ENCODE measurements around the gene ANKRD35.

ANKRD35 gene

DNA sequence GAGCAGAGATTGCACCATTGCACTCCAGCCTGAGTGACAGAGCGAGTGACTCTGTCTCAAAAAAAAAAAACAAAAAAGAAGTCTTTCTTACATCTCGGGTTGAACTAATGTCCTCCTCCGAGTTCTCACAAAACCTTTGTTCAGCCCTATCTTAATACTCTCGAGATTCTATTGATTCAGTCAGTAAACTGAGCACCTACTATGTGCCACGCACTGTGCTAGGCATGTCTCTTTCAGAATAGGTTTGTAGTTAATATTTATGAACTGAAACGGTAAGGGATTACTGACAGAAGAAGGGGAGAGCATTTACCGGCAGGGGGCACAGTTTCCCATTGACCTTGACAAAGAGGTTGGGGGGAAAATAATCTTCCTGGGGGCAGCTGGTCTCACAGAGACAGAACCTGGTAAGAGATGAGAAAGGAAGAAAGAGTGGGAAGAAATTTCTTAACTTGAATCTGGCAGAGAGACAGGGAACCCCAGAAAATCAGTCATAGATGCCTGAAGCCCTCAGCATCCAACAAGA, 30.2 kb downstream of the ANKRD35 start:
- no peaks in the 10 kb centered on the region for H4K20me1 ChIP-seq (ENCODE audit: insufficient read depth, low read length)
- H3K9me2 ChIP-seq (replicated peaks; ENCODE audit: insufficient read depth, low read length), result no peaks in the 10 kb centered on the region
- no peak overlapping the region for H3K4me3 ChIP-seq (ENCODE audit: low read length)
- H3F3A ChIP-seq (ENCODE audit: insufficient read depth, low read length), result peaks cover 9% of the 10 kb centered on the region
- TF ChIP-seq EZH2phosphoT487 (IDR thresholded peaks at IDR 0.05; ENCODE audit: low read length), result no peak
- TF ChIP-seq, protein P1, sequence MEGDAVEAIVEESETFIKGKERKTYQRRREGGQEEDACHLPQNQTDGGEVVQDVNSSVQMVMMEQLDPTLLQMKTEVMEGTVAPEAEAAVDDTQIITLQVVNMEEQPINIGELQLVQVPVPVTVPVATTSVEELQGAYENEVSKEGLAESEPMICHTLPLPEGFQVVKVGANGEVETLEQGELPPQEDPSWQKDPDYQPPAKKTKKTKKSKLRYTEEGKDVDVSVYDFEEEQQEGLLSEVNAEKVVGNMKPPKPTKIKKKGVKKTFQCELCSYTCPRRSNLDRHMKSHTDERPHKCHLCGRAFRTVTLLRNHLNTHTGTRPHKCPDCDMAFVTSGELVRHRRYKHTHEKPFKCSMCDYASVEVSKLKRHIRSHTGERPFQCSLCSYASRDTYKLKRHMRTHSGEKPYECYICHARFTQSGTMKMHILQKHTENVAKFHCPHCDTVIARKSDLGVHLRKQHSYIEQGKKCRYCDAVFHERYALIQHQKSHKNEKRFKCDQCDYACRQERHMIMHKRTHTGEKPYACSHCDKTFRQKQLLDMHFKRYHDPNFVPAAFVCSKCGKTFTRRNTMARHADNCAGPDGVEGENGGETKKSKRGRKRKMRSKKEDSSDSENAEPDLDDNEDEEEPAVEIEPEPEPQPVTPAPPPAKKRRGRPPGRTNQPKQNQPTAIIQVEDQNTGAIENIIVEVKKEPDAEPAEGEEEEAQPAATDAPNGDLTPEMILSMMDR (IDR thresholded peaks at IDR 0.05; ENCODE audit: low read length), result peak; percentile 52
- no peak overlapping the region for H3K27ac ChIP-seq (ENCODE audit: low read length)
- no peak overlapping the region for H3K4me2 ChIP-seq (ENCODE audit: low read depth, low read length)
- no peaks in the 10 kb centered on the region; the same call in 1 of the 2 replicates for H3K36me3 ChIP-seq (replicated peaks; ENCODE audit: insufficient read depth, low read length)
- no peak for DNase-seq
- H3K27me3 ChIP-seq (replicated peaks; ENCODE audit: insufficient read depth, low read length), result no peaks in the 10 kb centered on the region
- peaks cover 12% of the 10 kb centered on the region for H3K4me1 ChIP-seq (ENCODE audit: low read length)
- no peak overlapping the region for H3K9ac ChIP-seq (ENCODE audit: low read length)
- peaks cover 14% of the 10 kb centered on the region for H3K79me2 ChIP-seq (ENCODE audit: low read length)
- no peaks in the 10 kb centered on the region for H3K9me3 ChIP-seq (replicated peaks; ENCODE audit: insufficient read depth, low read length)
- H2AFZ ChIP-seq (ENCODE audit: low read length), result no peak overlapping the region

DNA sequence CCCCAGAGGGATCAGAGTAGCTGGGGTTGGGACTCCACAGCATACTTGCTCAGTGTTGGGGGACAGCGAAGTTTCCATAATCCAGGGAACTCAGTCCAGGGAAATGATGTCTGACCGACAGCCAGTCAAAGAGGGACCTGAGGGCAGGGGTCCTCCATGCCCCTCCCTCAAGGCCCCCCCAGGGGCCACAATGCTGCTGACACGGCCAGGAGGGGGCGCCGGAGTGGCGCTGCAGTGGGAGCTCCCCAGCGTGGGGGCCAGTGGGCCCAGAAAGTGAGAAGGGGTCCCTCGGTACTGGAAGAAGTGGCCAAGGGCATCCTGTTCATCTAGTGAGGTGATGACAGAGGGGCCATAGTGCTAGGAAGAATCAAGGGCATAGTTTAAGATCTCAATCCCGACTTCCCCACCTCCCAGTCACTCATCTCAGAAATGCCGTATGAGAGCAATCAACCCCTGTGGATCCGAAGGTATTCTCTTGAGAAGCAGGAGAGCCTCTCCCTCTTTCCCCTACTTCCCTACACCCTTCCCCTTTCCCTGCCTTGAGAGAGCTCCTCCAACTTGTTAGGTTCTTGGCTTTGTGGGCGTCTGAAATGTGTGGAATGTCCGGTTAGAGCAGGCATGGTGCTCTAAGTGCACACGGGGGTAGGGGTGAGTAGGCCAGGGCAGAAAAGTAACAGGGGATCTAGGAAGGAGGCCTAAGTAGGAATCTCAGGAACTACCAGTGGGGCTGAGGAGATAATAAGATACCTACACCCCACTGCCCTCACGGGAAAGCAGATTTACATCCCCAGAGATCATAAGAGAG, 36.1 kb downstream of the ANKRD35 start:
- no peak overlapping the region for H3K4me2 ChIP-seq (ENCODE audit: low read depth, low read length)
- peaks cover 15% of the 10 kb centered on the region for H3F3A ChIP-seq (ENCODE audit: insufficient read depth, low read length)
- no peaks in the 10 kb centered on the region for H3K27me3 ChIP-seq (replicated peaks; ENCODE audit: insufficient read depth, low read length)
- no peak overlapping the region for H3K27ac ChIP-seq (ENCODE audit: low read length)
- no peak overlapping the region for H2AFZ ChIP-seq (ENCODE audit: low read length)
- DNase-seq, result no peak
- H3K9me2 ChIP-seq (replicated peaks; ENCODE audit: insufficient read depth, low read length), result no peaks in the 10 kb centered on the region
- TF ChIP-seq EZH2 (optimal IDR thresholded peaks at IDR 0.05; ENCODE audit: low read depth, low read length) (no peak), EZH2phosphoT487 (IDR thresholded peaks at IDR 0.05; ENCODE audit: low read length) (no peak)
- TF ChIP-seq, protein P1 (IDR thresholded peaks at IDR 0.05; ENCODE audit: low read length), result peak; percentile 59
- no peaks in the 10 kb centered on the region; the same call in 1 of the 2 replicates for H3K36me3 ChIP-seq (replicated peaks; ENCODE audit: insufficient read depth, low read length)
- H3K4me3 ChIP-seq (ENCODE audit: low read length), result no peak overlapping the region
- H3K4me1 ChIP-seq (ENCODE audit: low read length), result peaks cover 7% of the 10 kb centered on the region
- H4K20me1 ChIP-seq (ENCODE audit: insufficient read depth, low read length), result no peaks in the 10 kb centered on the region
- H3K79me2 ChIP-seq (ENCODE audit: low read length), result no peaks in the 10 kb centered on the region
- H3K9ac ChIP-seq (ENCODE audit: low read length), result no peak overlapping the region
- no peaks in the 10 kb centered on the region for H3K9me3 ChIP-seq (replicated peaks; ENCODE audit: insufficient read depth, low read length)

DNA sequence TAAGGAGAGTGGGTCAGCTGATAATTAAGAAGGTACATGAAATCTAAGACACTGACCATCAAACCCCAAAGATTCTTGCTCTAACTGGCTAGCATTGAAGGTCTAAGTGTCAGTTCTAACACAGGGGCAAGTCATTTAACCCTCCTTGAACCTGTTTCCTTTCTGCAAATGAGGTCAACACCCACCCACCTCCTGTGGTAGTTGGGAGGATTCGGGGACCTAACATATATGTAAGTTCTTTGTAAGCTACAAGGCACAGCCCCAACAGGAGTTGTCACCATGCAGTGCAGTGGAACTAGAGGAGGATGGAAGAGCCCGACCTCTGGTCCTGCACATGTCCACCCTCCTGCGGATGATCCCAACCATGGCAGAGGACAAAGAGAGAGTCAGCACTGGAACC, 37.8 kb downstream of the ANKRD35 start:
- Histone ChIP-seq H3K9me3 (replicated peaks; ENCODE audit: insufficient read depth, low read length) (no peaks in the 10 kb centered on the region), H3K36me3 (replicated peaks; ENCODE audit: insufficient read depth, low read length) (no peaks in the 10 kb centered on the region; the same call in 1 of the 2 replicates), H3F3A (ENCODE audit: insufficient read depth, low read length) (peaks cover 27% of the 10 kb centered on the region)

More for the DNA sequence above, 37.8 kb downstream of the ANKRD35 start:
- no peak overlapping the region for H3K4me2 ChIP-seq (ENCODE audit: low read depth, low read length)
- H2AFZ ChIP-seq (ENCODE audit: low read length), result no peak overlapping the region
- no peaks in the 10 kb centered on the region for H3K9me2 ChIP-seq (replicated peaks; ENCODE audit: insufficient read depth, low read length)
- no peak for DNase-seq
- H3K4me3 ChIP-seq (ENCODE audit: low read length), result no peak overlapping the region
- H4K20me1 ChIP-seq (ENCODE audit: insufficient read depth, low read length), result no peaks in the 10 kb centered on the region
- H3K27ac ChIP-seq (ENCODE audit: low read length), result no peak overlapping the region
- no peaks in the 10 kb centered on the region for H3K27me3 ChIP-seq (replicated peaks; ENCODE audit: insufficient read depth, low read length)
- H3K9ac ChIP-seq (ENCODE audit: low read length), result no peak overlapping the region
- TF ChIP-seq, protein P1 (IDR thresholded peaks at IDR 0.05; ENCODE audit: low read length), result no peak
- TF ChIP-seq EZH2 (optimal IDR thresholded peaks at IDR 0.05; ENCODE audit: low read depth, low read length) (no peak), EZH2phosphoT487 (IDR thresholded peaks at IDR 0.05; ENCODE audit: low read length) (no peak)
- peaks cover 14% of the 10 kb centered on the region for H3K4me1 ChIP-seq (ENCODE audit: low read length)
- no peaks in the 10 kb centered on the region for H3K79me2 ChIP-seq (ENCODE audit: low read length)
